Esophagus (tissue), 2 donors: ENCODE results near the gene ADAMTS12. TPM values are rescaled to one million over a fixed set of nuclear protein-coding genes. Genes with fewer than 3 reads are reported as not detected.

Experiments used
- H3K27ac ChIP-seq, 2 donors: one replicate each; pipeline ENCODE4 v1.5.1; 2013; ENCODE audit warnings: low read depth in 2 of 2, mild to moderate bottlenecking in 2 of 2, inconsistent platforms in 1 of 2, low read length in 1 of 2, moderate library complexity in 1 of 2
- H3K27me3 ChIP-seq, 2 donors: one replicate each; pipeline ENCODE4 v1.6.1; 2013; ENCODE audit warnings: low read length in 2 of 2, control low read depth in 1 of 2, mild to moderate bottlenecking in 1 of 2; ENCODE audit not compliant: insufficient read depth in 2 of 2, control insufficient read depth in 1 of 2
- H3K36me3 ChIP-seq, 2 donors: one replicate each; pipeline ENCODE4 v1.6.1; 2013; ENCODE audit warnings: low read length in 1 of 2; ENCODE audit not compliant: control insufficient read depth in 2 of 2, insufficient read depth in 2 of 2
- H3K4me1 ChIP-seq, 2 donors: one replicate each; pipeline ENCODE4 v1.6.1; 2013; ENCODE audit warnings: low read length in 1 of 2; ENCODE audit not compliant: control insufficient read depth in 2 of 2, insufficient read depth in 2 of 2
- H3K4me3 ChIP-seq, 2 donors: one replicate each; pipeline ENCODE4 v1.5.1; 2013; ENCODE audit warnings: low read length in 2 of 2, mild to moderate bottlenecking in 2 of 2, low read depth in 1 of 2, moderate library complexity in 1 of 2
- H3K9me3 ChIP-seq, 2 donors: one replicate each; pipeline ENCODE4 v1.6.1; 2013; ENCODE audit warnings: mild to moderate bottlenecking in 2 of 2, low read depth in 1 of 2, low read length in 1 of 2, moderate library complexity in 1 of 2; ENCODE audit not compliant: control insufficient read depth in 2 of 2, insufficient read depth in 1 of 2
- WGBS, 2 donors: extraction: QIAGEN DNeasy Blood & Tissue Kit; methylation state at CpG; one replicate each; pipeline ENCODE4 v1.1.7; 2013; 5-methylcytosine and 5-hydroxymethylcytosine counted together
- polyA plus RNA-seq, 2 donors: library from polyadenylated mRNA; stranded (reverse); fragments of 200-250 nt; gene quantifications; one replicate each; pipeline ENCODE4 v1.2.3, GENCODE V29; 2013
- donor health status: healthy with polysubstance abuse.
- donor health status: Bipolar disorder and iron deficiency.

The ADAMTS12 gene
- polyA plus RNA-seq, 2 donors: 0.06 to 0.20 TPM

- 69% methylated on average over 4 of the region's 4 CpGs for WGBS, 2 donors
- Histone ChIP-seq H3K4me3 (no peak overlapping the region), H3K27me3 (no peaks in the 10 kb centered on the region), H3K27ac (no peak overlapping the region), H3K9me3 (no peaks in the 10 kb centered on the region), H3K36me3 (no peaks in the 10 kb centered on the region), H3K4me1 (no peaks in the 10 kb centered on the region)
Measured at GRCh38 chr5:33788922-33789566, 102.7 kb downstream of the ADAMTS12 start.

GRCh38 chr5:33785571-33785970 is 106.2 kb downstream of the ADAMTS12 start:
- Histone ChIP-seq H3K27ac (no peak overlapping the region), H3K4me1 (no peaks in the 10 kb centered on the region), H3K9me3 (no peaks in the 10 kb centered on the region), H3K36me3 (no peaks in the 10 kb centered on the region), H3K4me3 (no peak overlapping the region), H3K27me3 (no peaks in the 10 kb centered on the region)
- WGBS, 2 donors: 31 to 51% methylated on average over 1 of the region's 1 CpG

- H3K27me3 ChIP-seq: no peaks in the 10 kb centered on the region
Measured at GRCh38 chr5:33781286-33781685, 110.5 kb downstream of the ADAMTS12 start.

DNA sequence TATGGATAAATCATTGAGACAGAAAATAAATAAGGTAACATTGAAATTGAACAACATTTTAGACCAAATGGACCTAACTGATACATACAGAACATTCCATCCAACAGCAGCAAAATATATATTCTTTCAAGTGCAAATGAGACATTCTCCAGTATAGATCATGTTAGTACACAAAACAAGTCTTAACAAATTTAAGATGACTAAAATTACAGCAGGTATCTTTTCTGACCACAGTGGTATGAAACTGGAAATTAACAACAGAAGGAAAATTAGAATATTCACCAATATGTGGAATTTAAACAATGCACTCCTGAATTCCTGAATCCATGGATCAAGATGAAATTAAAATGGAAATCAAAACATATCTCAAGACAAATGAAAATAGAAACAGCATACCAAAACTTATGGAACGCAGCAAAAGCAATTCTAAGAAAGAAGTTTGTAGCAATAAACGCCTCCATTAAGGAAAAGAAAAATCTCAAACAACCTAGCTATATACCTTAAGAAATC is 115.6 kb downstream of the ADAMTS12 start:
- Histone ChIP-seq H3K36me3 (no peaks in the 10 kb centered on the region), H3K9me3 (no peaks in the 10 kb centered on the region), H3K27ac (no peak overlapping the region), H3K4me1 (no peaks in the 10 kb centered on the region), H3K27me3 (no peaks in the 10 kb centered on the region), H3K4me3 (no peak overlapping the region)
- 91 to 95% methylated on average over 2 of the region's 2 CpGs for WGBS, 2 donors

More at GRCh38 chr5:33781286-33781685, 110.5 kb downstream of the ADAMTS12 start:
- no peaks in the 10 kb centered on the region for H3K4me1 ChIP-seq
- H3K4me3 ChIP-seq: no peak overlapping the region
- no peak overlapping the region for H3K27ac ChIP-seq
- H3K9me3 ChIP-seq: no peaks in the 10 kb centered on the region
- H3K36me3 ChIP-seq: no peaks in the 10 kb centered on the region

DNA sequence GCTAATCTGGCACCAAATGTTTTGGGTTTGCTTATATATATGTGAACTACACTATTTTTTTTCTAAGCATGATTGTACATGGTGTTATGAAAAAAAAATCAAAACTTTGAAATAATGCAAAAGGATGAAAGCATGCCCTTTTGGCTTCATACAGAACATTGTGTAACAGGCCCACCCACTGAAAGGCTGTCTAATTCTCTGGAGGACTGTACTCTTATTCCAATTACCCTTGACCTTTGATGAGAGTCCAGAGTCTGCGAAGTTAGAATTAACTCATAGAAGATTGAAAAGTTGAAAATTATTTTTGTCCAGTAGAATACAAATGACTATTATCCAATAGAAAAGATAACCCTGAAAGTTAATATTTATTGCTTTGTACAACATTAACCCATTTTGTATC is 117.4 kb downstream of the ADAMTS12 start:
- Histone ChIP-seq H3K4me1 (no peaks in the 10 kb centered on the region), H3K27ac (no peak overlapping the region), H3K36me3 (no peaks in the 10 kb centered on the region), H3K9me3 (no peaks in the 10 kb centered on the region), H3K27me3 (no peaks in the 10 kb centered on the region), H3K4me3 (no peak overlapping the region)
- WGBS, 2 donors: 60 to 90% methylated on average over 1 of the region's 1 CpG

GRCh38 chr5:33772380-33772897 is 119.4 kb downstream of the ADAMTS12 start:
- 38 to 41% methylated on average over 2 of the region's 2 CpGs for WGBS, 2 donors
- H3K27ac ChIP-seq: no peak overlapping the region

GRCh38 chr5:33769968-33770367 is 121.8 kb downstream of the ADAMTS12 start:
- Histone ChIP-seq H3K4me3 (no peak overlapping the region), H3K27me3 (no peaks in the 10 kb centered on the region), H3K9me3 (no peaks in the 10 kb centered on the region), H3K4me1 (no peaks in the 10 kb centered on the region), H3K36me3 (no peaks in the 10 kb centered on the region), H3K27ac (no peak overlapping the region)
- WGBS, 2 donors: 89 to 96% methylated on average over 1 of the region's 1 CpG

More at GRCh38 chr5:33772380-33772897, 119.4 kb downstream of the ADAMTS12 start:
- Histone ChIP-seq H3K27me3 (no peaks in the 10 kb centered on the region), H3K9me3 (no peaks in the 10 kb centered on the region), H3K36me3 (no peaks in the 10 kb centered on the region), H3K4me1 (no peaks in the 10 kb centered on the region), H3K4me3 (no peak overlapping the region)

DNA sequence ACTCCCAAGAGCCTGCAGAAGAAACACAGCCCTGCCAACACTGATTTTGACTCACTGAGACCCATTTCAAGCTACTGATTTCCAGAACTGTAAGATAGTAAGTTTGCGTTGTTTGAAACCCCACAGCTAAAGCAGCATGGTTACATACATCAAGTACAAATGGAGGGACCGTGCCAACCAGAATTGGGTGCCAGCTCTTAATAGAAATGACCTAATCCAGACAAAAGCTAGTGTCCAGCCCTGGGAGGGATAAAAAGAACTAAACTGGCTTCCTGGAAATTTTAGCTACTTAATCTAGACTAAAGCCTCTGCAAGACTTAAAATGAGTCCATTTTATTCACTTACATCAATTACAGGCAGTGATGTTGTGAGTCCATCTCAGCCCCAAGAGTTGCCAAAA is 122.6 kb downstream of the ADAMTS12 start:
- no peaks in the 10 kb centered on the region for H3K36me3 ChIP-seq
- H3K27ac ChIP-seq: no peak overlapping the region
- WGBS, 2 donors: 85 to 87% methylated on average over 2 of the region's 2 CpGs
- H3K9me3 ChIP-seq: no peaks in the 10 kb centered on the region
- H3K4me3 ChIP-seq: no peak overlapping the region
- no peaks in the 10 kb centered on the region for H3K27me3 ChIP-seq
- H3K4me1 ChIP-seq: no peaks in the 10 kb centered on the region

- H3K4me3 ChIP-seq: no peak overlapping the region
- H3K4me1 ChIP-seq: no peaks in the 10 kb centered on the region
- H3K27me3 ChIP-seq: no peaks in the 10 kb centered on the region
- no peaks in the 10 kb centered on the region for H3K9me3 ChIP-seq
- no peak overlapping the region for H3K27ac ChIP-seq
- 65 to 76% methylated on average over 2 of the region's 2 CpGs for WGBS, 2 donors
- H3K36me3 ChIP-seq: no peaks in the 10 kb centered on the region
Measured at GRCh38 chr5:33766023-33766422, 125.8 kb downstream of the ADAMTS12 start.

- Histone ChIP-seq H3K4me1 (no peaks in the 10 kb centered on the region), H3K9me3 (no peaks in the 10 kb centered on the region), H3K36me3 (no peaks in the 10 kb centered on the region), H3K27me3 (no peaks in the 10 kb centered on the region), H3K4me3 (no peak overlapping the region), H3K27ac (no peak overlapping the region)
- 77 to 78% methylated on average over 3 of the region's 3 CpGs for WGBS, 2 donors
Measured at GRCh38 chr5:33764786-33765185, 127.0 kb downstream of the ADAMTS12 start.
